ENCODE results near the gene UCK2. TPM values are rescaled to one million over a fixed set of nuclear protein-coding genes. Genes with fewer than 3 reads are reported as not detected.

Gene UCK2
- total and polyA plus RNA-seq, 11 donors = 4.5 to 53.7 (median 13.9) TPM

DNA sequence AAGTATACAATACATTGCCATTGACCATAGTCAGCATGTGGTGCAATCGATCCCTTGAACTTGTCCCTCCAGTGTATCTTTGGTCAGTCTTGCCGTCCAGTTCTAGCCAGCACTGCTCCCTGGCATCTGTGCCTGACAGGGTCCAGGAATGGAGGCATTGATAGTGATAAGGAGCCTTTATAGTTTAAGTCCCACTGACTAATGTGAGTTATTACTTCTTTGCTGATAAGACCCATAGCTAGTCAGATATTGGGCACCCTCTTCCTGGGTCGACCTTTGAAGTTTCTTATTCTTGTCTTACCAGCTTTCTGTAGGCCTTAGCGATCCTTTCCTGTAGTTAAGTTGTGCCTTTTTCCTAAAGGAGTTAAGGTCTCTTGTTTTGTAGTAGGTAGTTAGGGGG is 13.0 kb downstream of the UCK2 start:
- H3K36me3 ChIP-seq = no peaks in the 10 kb centered on the region
- no peaks in the 10 kb centered on the region for H3K9me3 ChIP-seq
- no peaks in the 10 kb centered on the region for H3K27me3 ChIP-seq
- no peak for ATAC-seq
- DNase-seq = no peak
- intact Hi-C loops (cut with DNase I) = loop anchor here in 1 of 10 donors (5.0 kb wide), 1 partner anchor 118 kb away; no protein-coding TSS in a partner anchor
- H3K27ac ChIP-seq = no peak overlapping the region
- TF ChIP-seq POLR2A (IDR thresholded peaks at IDR 0.05) = no peak
- TF ChIP-seq, protein P1, sequence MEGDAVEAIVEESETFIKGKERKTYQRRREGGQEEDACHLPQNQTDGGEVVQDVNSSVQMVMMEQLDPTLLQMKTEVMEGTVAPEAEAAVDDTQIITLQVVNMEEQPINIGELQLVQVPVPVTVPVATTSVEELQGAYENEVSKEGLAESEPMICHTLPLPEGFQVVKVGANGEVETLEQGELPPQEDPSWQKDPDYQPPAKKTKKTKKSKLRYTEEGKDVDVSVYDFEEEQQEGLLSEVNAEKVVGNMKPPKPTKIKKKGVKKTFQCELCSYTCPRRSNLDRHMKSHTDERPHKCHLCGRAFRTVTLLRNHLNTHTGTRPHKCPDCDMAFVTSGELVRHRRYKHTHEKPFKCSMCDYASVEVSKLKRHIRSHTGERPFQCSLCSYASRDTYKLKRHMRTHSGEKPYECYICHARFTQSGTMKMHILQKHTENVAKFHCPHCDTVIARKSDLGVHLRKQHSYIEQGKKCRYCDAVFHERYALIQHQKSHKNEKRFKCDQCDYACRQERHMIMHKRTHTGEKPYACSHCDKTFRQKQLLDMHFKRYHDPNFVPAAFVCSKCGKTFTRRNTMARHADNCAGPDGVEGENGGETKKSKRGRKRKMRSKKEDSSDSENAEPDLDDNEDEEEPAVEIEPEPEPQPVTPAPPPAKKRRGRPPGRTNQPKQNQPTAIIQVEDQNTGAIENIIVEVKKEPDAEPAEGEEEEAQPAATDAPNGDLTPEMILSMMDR (IDR thresholded peaks at IDR 0.05) = no peak
- no peak overlapping the region for H3K4me3 ChIP-seq
- 76 to 84% (median 81%) methylated on average over 4 of the region's 4 CpGs for WGBS, 4 donors
- peaks cover 0 to 47% (median 18%) of the 10 kb centered on the region in 12 donors for H3K4me1 ChIP-seq

DNA sequence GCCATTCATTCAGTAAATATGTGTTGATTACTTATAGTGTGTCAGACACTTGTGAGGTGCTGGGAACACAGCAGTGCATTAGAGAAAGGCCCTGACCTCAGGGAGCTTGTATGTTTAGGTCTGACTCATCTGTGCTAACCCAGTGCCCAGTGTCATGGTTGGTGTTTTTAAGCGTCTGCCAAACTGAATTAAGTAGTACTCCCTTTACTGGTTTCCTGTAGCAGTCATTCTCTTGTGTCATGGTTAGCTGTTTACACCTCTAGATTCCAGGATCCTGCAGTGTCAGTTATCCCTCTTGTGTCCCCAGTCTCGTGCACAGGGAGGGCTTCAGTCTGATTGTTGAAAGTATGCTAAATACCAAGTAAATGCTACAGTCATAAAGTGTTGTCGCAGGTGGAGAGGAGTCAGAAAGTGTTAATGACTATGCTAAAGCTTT is 14.2 kb downstream of the UCK2 start:
- 90 to 93% (median 91%) methylated on average over 3 of the region's 3 CpGs for WGBS, 4 donors
- Histone ChIP-seq H3K27me3 (no peaks in the 10 kb centered on the region), H3K36me3 (no peaks in the 10 kb centered on the region), H3K27ac (no peak overlapping the region), H3K4me3 (no peak overlapping the region), H3K4me1 (peaks cover 0 to 42% (median 17%) of the 10 kb centered on the region in 12 donors), H3K9me3 (no peaks in the 10 kb centered on the region)
- peak in 1 of 4 donors; percentile 32 for ATAC-seq
- TF ChIP-seq, protein P1 (IDR thresholded peaks at IDR 0.05) = no peak
- TF ChIP-seq POLR2A (IDR thresholded peaks at IDR 0.05) = no peak
- intact Hi-C loops (cut with DNase I) = loop anchor here in 1 of 10 donors (5.0 kb wide), 1 partner anchor 119 kb away; no protein-coding TSS in a partner anchor
- no peak for DNase-seq

DNA sequence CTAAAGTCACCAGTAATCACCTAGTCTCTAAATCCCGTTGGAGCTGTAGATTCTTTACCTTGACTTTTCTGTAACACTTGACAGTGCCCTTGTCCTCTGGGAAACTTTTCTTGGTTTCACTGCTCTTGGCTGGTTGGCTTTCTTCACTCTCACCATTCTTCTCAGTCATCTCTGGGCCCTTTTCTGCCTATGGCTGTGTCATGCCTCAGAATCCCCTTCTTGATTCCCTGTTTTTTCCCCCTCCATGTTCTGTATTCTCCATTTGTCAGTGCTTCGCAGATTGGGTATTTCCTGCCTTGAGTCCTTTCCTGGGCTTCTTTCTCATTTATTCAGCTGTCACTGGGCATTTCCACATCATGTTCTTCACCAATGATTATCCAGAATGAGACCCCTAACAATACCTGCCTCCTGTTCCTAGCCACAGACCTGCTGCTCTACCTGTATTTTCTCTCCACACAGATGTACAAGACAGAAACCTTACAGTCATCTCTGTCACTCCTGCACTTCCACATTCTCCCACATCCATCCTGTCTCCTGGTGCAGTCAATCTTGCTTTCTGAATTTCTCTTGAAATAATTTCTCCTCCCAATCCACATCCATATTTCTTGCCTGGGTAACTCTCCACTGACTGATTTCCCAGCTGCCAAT is 14.7 kb downstream of the UCK2 start:
- ATAC-seq (no peak), DNase-seq (no peak)
- Histone ChIP-seq H3K4me1 (peaks cover 0 to 36% (median 15%) of the 10 kb centered on the region in 12 donors), H3K9me3 (no peaks in the 10 kb centered on the region), H3K27ac (no peak overlapping the region), H3K27me3 (no peaks in the 10 kb centered on the region), H3K36me3 (no peaks in the 10 kb centered on the region), H3K4me3 (no peak overlapping the region)
- TF ChIP-seq, protein P1 (IDR thresholded peaks at IDR 0.05) = no peak
- no peak for TF ChIP-seq POLR2A (IDR thresholded peaks at IDR 0.05)
- intact Hi-C loops (cut with DNase I) = loop anchor here in 1 of 10 donors (5.0 kb wide), 1 partner anchor 120 kb away; no protein-coding TSS in a partner anchor
- 69 to 78% (median 74%) methylated on average over 2 of the region's 2 CpGs for WGBS, 4 donors

DNA sequence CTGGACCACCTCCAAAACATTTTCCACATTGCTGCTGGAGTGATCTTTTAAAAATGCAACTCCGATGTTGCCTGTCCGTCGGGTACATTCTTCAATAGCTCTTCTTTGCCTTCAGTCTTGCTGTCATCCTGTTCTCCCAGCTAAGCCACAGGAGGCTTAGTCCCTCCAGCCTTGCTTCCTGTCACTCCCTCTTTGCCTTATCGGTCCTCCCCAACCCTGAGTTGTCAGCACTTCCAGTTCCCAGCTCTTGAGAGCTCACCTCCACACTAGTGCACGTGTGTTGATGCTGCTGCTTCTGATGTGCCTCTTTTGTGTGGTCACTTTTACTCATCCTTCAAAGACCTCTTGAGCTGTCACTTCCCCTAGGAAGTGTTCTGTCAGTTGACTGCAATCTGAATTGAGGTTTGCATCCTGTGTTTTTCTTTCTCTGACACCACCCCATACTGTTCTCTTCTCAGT is 15.3 kb downstream of the UCK2 start:
- 5 to 9% (median 7%) methylated on average over 5 of the region's 5 CpGs for WGBS, 4 donors
- Histone ChIP-seq H3K9me3 (no peaks in the 10 kb centered on the region), H3K27me3 (no peaks in the 10 kb centered on the region), H3K27ac (no peak overlapping the region), H3K36me3 (no peaks in the 10 kb centered on the region), H3K4me3 (no peak overlapping the region), H3K4me1 (peaks cover 0 to 31% (median 13%) of the 10 kb centered on the region in 12 donors)
- peak; percentile 71 to 86 (median 78) for ATAC-seq
- TF ChIP-seq, protein P1 (IDR thresholded peaks at IDR 0.05) = no peak
- no peak for TF ChIP-seq POLR2A (IDR thresholded peaks at IDR 0.05)
- DNase-seq = peak in 1 of 5 donors; percentile 29
- intact Hi-C loops (cut with DNase I) = loop anchor here in 1 of 10 donors (5.0 kb wide), 1 partner anchor 120 kb away; no protein-coding TSS in a partner anchor

All from heart left ventricle (tissue), 16 donors.